HG03108 (cell line): ENCODE measurements around the gene LHX4.
A peak's percentile ranks its signal among the peaks of the same experiment; 100 is the strongest.

Experiments
- ATAC-seq: cut with Tn5 transposase; IDR thresholded peaks from one replicate; pipeline ENCODE4 v1.9.1; 2021; ENCODE audit warnings: moderate library complexity; ENCODE audit not compliant: unreplicated experiment

Gene LHX4

DNA sequence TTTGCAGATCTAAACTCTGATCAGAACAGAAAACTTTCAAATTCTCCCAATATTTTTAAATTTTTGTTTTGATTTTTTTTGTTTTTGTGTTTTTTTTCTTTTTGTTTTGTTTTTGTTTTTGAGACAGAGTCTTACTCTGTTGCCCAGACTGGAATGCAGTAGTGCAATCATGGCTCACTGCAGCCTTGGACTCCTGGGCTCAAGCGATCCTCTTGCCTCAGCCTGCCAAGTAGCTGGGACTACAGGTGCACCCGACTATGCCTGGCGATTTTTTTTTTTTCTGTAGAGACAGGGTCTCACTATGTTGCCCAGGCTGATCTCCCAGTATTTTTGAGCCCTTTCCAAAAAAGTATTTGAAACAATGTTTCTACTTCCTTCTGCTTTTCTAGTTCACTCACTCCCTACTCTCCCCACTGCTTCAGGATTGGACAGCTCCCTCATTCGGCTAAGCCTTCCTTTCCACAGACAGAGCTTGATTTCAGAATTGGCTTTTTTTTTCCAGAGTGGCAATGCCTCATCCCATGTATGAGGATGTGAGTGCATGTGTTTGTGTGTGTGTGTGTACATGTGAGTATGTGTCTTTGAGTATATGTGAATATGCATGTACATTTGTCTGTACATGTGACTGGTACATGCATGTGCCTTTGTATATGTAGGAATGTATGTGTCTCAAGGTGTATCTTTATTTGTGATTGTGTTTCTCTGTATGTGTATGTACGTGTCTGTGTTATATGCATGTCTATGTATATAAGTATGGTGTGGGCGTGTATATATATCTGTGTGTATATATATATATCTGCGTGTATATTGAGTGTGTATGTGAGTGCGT lies 11.9 kb downstream of the LHX4 start:
- ATAC-seq, result no peak

DNA sequence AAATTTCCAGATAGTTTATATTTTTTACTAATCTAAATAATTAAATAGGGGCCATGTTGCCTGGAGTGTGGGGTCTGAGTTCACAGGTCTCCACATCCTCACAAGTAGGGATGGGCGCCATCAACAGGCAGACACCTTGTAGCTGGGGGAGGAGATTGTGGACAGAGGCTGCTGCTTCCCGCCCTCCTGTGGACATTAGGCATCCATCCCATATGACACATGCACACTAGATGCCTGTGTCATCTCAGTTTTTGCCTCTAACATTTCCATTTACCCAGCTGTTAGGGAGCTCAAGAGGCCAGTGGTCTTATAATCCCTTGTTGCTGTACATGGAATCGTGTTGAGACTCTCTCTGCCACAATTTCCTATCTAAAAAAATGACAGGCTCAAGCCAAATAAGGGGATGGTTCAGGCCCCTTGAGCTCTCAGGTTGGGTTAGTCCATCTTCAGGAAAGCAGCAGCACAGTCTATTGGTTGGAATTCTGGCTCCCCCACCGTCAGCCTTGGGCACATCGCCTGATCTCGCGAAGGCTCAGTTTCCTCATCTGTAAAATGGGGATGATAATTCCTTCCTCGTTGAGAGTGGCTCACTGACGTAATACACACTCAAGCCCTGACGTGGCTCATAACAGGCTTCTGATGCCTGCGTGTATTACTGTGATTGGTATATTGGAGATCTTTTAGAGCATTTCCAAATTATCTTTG lies 13.6 kb downstream of the LHX4 start:
- ATAC-seq, result no peak

DNA sequence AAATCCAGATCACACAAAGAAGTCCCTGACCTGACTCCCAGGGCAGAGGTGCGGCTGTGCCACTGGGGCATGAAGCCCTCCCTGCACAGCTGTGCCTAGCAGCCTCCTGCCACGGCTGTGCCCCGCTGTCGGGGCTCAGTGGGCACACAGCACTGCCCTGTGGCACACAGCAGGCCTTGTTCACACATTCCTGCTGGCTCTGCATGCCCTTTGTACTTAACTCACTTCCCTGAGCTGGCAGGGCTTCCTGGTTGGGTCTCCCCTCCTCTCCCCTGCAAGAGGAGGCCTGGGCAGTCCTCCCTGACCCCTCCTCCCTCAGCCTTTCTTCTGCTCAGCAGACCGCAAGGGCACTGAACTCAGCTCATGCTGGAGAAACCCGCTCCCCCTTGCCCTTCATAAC lies 14.8 kb downstream of the LHX4 start:
- ATAC-seq, result no peak

DNA sequence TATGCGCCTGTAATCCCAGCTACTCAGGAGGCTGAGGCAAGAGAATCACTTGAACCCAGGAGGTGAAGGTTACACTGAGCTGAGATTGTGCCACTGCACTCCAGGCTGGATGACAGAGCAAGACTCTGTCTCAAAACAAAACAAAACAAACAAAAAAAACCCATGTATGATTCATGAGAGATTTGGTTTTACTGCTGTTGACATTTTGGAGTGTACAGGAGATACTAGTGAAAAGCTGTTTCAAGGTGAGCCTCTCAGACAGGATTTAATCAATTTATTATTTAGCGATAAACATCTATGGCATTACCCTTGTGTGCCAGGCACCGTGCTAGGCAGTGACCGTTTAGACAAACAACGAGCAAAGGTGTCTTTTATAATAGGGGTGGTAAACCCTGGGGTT lies 16.5 kb downstream of the LHX4 start:
- ATAC-seq, result no peak

DNA sequence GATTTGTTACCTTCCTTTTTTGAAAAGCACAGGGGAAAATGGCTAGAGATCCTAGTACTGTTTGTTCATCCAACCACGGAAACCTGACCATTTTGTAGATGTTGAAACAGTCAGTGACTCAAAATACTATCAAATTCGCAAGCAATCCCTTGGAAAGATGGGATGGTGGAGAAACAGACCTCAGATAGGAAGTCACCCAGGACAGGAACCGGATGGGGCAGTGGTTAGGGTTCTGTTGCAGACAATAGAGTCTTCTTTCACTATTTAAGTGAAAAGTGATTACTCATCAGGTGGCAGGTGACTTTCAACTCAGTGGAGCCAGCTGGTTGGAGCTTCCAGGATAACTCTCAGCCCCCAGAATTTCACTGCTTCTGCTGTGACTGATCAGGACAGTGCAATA lies 17.0 kb downstream of the LHX4 start:
- no peak for ATAC-seq

DNA sequence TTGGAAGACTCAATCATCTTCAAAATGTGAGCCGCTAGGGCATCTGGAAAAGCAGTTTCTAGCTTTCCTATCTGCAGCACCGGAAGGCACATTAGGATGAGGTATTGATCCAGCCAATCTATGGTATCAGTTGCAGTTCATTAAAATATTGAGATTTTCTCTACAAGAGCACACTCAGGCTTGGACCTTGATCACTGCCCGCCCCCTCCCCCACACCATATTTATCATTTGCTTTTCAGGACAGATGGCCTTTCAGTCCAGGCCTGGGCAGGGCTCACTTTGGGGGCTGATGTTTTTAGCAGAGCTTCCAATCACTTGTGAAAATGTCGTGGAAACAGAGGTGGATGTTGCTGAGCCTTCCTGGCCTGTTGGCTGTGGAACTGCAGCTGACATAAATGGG lies 17.5 kb downstream of the LHX4 start:
- no peak for ATAC-seq

DNA sequence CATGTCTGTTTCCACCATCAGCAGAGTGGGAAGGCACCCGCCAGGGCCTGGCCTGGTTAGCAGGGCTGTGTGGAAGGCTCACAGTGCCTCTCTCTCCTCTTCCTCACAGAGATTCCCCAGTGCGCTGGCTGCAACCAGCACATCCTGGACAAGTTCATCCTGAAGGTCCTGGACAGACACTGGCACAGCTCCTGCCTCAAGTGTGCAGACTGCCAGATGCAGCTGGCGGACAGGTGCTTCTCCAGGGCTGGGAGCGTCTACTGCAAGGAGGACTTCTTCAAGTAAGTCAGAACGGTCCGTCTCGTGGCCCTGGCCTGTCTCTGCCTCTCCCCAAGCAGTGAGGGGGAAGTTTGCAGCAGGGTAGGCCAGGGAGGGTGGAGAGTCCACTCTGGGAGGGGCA lies 18.1 kb downstream of the LHX4 start:
- ATAC-seq, result no peak

DNA sequence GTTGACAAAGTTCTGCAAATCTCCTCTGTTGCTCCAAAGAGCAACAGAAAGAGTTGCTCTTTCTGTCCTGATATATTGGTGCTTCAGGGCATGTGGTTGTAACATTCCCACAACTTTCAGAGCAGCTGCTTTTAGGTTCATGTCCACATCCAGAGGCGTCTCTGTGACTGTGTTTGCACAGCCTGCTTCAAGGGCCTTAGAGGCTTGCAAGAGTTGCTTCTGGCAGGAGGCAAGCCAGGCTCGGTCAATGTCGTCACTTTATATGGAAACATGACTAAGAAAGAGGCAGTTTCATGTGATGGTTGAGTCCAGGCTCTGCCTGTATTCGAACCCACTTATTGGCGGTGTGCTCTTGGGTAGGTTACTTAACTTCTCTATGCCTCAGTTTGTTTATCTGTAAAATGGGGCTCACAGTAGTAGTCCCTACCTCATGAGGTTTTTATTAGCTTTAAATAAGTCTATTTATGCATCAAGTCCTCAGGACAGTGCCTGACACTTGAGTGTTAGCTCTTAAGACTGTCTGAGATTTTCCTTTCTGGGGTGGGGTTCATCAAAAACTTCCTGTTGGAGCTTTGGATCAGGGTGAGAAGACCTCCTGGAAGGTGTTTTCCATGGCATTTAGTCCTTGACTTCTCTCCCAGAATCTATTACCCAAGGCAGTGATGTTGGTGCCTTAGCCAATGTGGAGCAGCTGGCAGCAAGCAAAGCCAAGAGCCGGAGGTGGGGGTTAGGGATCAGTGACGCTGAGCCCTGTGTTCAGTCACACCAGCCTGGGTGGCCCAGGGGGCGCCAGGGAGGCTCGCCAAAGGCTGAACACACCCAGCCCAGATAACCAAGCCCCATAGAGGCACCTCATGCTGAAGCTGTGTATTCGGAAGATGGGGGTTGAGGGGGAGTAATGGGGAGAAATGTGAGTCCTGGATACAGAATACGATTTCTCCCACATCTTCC lies 18.9 kb downstream of the LHX4 start:
- no peak for ATAC-seq

DNA sequence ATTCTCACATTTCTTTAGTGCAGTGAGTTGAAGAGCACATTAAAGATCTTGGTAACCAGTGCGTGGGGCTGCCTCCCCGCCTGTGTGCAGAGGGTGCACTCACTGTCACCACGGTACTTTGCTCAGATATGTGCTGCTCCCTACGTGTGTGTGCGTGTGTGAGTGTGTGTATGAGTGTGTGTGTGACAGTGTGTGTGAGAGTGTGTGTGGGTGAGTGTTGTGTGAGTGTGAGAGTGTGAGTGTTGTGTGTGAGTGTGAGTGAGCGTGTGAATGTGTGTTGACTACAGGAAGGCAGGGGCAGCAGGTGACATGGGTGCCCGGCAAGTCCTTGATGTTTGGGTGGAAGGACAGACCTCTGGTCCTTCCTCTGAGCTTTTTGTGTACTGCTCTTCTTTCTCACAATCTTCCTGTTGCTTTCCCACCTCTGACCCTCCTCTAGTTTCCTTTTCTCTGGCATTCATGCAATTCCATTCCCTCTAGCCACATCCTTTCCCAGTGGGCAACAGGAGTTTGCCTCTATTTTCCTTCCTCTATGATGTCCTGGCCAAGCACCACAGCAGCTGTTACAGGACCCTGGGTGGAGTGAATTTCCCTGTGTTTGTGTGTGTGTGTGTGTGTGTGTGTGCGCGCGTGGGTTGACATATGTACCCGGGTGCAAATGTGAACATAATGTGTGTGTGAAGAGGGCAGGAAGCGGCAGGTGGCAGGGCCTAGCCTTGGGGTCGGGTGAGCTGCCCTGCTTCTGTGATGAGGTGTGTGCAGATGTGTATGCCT lies 19.8 kb downstream of the LHX4 start:
- no peak for ATAC-seq

DNA sequence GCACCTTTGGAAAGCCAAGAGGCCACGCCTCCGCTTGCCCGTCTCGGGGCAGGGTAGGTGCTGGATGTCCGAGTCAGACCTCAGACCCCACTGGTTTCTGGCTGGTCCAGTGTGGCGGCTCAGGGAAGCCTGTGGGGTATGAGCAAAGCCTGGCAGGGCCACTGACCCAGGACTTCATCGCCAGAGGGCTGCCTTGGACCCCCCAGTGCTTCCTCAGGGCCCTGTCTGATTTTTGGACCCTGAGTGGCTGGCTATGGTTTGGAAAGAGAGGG lies 20.4 kb downstream of the LHX4 start:
- no peak for ATAC-seq

DNA sequence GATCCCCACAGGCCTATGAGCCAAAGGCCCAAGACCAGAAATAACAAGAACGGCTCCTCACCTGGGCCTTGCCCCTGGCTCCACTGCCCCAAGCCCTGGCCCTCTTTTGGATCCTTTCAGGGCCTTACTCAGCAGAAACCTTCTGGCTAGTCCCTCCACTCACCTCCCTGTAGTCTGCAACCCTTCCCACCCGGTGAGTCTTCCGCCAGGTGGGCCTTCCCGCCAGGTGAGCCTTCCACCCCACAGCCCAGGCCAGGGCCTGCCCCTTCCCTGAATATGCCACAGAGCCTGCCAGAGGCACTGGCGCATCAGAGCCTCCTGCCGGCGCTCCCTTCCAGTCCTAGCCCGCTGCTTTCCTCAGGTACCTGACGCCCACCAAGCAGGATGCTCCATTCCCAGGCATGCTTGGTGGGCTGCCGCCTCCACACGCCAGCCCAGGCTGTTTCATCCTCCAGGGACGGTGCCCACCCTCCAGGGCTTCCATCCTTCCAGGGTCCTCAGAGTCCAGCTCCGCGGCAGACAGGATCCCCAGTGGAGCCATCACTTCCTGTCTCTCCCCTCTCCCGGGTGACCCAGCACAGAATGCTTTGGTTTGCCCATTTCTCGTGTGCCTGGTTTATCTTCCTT lies 20.9 kb downstream of the LHX4 start:
- ATAC-seq, result no peak

DNA sequence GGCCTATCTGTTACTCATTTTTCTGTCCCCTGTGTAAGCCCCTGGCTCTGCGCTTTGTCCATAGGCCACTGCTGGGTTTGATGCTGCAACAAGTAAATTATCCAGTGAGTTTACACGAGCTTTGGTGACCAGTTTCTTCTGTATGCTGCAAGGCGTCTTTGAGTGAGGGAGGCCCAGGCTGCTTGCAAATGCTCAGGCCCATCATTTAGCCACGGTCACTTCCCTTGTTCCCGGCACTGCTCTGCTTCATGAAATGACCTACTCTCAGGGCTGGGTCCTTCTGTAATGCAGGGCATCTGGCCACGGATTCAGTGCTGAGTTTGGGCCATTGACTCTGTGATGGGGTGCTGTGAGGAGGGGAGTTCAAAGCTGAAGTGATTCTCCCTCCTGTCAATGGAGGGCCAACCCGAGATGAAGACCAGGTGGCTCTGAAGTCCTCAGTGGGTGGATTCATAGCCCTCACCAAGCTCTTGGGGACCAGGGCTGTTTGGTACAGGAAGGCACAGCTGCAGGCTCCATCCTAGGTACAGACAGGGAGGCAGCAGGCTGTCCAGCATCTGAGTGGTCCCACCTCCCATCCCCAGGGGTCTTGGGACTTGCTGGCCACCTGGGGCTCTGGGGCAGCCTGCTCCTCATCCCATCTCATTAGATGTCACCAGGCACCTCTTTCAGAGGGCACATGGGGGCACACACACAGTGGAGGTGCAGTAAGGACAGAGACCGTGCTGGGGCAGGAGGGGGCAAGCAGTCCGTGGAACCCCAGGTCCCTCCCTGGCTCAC lies 21.7 kb downstream of the LHX4 start:
- ATAC-seq, result no peak

DNA sequence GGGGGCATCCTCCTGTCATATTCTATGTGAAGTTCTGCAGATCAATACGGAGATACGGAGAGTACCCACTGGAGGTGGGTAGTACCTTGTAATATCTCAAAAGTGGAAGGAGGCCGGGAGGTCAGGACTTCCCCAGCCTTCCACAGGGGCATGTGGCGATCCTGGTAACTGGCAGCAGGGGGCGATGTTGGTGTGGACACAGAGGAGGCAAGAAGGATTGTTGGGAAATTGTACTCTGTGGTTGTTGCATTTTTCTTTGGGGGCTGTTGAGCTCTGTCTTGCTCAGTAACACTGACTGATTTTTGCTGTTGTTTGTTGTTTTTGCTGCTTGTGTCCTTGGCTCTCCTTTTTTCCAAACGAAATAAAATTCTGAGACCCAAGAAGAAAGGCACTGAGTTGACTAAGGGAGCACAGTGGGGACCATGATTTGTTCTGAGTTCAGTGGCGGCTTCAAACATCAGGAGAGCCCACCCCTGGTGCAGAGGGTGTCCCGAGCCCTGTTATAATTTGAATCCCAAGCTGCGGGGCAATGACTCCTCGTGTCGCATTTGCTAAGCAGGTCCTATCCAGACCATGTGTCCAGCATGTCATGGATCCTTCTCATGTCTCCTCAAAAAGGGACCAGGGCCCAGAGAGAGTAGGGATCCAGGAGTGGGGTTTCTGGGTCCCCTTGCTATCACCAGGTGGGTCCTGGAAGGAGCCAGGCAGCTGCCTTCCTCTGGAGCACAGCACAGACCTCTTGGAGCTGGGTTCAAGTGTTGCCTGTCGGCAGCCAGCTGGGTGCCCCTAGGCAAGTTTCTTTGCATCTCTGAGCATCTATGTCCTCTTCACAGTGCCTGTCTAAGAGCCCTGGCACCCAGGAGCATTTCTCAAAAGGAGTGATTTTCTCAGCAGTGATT lies 22.8 kb downstream of the LHX4 start:
- ATAC-seq, result peak; percentile 51

DNA sequence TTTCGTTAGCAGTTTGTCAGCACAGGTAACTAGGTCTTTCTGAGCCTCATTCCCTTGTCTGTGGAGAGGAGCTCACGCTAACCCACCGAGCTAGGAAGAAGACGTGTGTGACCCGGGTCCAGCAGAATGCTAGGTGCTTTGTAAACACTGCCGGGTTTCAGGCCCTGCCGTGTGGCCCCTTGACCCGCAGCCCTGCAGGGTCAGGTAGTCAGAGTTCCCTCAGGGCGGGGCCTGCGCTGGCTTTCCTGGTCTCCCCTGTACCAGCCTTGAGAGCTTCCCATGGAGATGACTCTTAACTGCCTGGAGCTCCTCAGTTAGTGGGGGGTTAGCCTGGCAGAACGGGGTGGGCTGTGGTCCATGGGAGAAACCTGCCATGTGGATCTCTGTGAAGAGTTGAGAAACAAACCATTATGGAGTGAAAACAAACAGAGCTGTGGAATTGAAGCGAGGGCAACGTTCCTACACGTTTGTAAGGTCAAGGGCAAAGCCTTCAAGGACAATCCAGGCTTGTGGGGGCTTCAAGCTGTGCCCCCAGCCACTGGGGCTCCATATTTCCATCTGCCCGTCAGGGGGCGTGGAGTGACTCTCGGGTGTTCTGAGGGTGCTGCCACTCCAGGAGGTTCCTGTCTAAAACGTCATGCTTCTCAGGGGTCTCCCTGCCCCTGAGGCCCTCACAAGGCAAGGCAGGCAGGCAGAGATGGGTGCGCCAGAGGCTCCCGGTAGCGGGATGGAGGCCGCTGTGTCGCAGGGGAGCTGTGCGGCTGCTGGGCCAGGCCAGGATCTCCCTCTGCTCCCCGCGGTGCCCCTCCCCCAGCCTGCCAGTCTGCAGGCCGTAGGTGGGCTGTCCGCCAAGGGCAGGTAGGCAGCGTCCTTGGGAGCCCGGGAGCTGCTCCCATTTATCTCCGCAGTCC lies 23.8 kb downstream of the LHX4 start:
- no peak for ATAC-seq

DNA sequence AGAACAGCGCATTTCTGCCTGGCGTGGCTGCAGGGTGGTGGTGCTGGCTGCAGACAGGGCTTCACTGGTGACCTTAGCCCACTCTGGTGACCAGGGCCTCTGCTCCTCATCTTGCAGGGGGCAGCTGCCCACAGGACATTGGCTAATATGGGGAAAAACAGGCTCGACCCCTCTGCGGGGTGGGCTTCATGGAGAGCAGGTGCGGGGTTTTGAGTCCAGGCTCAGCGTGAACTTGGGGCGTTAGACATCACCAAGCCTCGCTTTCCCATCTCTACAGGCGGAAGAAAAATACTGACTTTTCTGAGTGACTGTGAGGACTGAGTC lies 24.4 kb downstream of the LHX4 start:
- ATAC-seq, result no peak

DNA sequence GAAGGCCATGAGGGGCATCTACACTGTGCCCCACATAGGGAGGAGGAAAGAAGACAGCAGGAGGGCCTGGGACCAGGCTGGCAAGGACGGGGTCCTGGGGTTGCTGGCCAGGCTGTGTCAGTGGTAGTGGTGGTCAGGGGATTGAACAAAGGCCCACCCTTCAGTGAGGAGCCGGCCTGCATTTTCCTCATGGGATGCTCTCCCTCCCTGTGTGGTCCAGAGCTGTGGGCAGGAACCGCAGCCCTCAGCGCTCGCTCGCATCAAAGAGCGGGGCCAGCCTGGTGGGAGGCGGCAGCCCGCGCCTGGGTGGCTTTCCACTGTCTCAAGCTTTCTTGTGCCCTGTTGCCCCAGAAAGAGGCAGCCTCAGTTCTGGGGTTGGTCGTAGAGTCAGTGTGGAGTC lies 24.8 kb downstream of the LHX4 start:
- ATAC-seq, result no peak

DNA sequence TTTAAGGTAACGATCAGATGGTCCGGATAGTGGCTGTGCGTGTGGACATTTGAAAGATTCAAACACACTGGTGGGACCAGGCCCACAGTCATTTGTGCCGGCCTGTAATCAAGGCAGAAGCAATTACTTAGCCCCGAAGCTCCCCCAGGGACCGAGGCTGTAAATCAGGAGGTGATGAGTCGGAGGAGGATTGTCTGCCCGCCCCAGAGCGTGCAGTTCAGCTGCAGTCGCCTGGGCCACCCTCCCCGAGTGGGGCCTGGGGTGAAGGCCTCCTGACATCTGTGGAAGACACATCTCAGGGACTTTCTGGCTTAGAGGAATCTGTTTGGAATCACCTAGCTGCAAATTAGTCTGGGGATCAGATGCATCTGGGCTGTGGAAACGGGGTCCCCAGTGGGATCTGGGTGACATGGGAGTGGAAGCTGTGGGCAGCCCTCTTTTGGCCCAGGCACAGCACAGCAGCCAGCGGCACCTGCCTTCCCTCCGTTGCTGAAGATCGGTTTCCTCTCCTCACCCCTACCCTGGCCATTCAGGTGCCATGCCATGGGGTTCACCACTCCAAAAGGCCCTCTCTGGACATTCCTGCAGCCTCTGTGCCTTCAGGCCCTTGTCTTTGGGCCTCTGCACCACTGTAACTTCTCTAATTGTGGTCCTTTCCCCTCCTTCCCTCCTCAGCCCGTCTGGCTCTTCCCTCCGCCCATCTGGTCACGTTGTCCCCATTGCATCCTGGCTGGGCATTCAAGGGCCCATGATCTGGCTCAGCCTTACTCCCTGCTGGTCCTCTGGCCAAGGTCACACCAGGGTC lies 25.7 kb downstream of the LHX4 start:
- no peak for ATAC-seq
